ENCODE measurements around the gene LASP1.

The LASP1 gene

GRCh38 chr17:38872027-38872511 is 2.2 kb downstream of the LASP1 start:
- TF ChIP-seq, protein P1, sequence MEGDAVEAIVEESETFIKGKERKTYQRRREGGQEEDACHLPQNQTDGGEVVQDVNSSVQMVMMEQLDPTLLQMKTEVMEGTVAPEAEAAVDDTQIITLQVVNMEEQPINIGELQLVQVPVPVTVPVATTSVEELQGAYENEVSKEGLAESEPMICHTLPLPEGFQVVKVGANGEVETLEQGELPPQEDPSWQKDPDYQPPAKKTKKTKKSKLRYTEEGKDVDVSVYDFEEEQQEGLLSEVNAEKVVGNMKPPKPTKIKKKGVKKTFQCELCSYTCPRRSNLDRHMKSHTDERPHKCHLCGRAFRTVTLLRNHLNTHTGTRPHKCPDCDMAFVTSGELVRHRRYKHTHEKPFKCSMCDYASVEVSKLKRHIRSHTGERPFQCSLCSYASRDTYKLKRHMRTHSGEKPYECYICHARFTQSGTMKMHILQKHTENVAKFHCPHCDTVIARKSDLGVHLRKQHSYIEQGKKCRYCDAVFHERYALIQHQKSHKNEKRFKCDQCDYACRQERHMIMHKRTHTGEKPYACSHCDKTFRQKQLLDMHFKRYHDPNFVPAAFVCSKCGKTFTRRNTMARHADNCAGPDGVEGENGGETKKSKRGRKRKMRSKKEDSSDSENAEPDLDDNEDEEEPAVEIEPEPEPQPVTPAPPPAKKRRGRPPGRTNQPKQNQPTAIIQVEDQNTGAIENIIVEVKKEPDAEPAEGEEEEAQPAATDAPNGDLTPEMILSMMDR (IDR thresholded peaks at IDR 0.05; ENCODE audit: borderline replicate concordance, extremely low read depth, low read length, poor library complexity, severe bottlenecking), result no peak
- no peak for TF ChIP-seq EZH2 (IDR thresholded peaks at IDR 0.05; ENCODE audit: borderline replicate concordance, low read depth, low read length, severe bottlenecking)
- peaks cover 15% of the 10 kb centered on the region for H3K36me3 ChIP-seq (ENCODE audit: insufficient read depth, low read length)
- ATAC-seq (ENCODE audit: insufficient read depth, low read depth), result no peak

GRCh38 chr17:38872671-38873385 is 3.0 kb downstream of the LASP1 start:
- TF ChIP-seq, protein P1 (IDR thresholded peaks at IDR 0.05; ENCODE audit: borderline replicate concordance, extremely low read depth, low read length, poor library complexity, severe bottlenecking), result no peak
- no peak for TF ChIP-seq EZH2 (IDR thresholded peaks at IDR 0.05; ENCODE audit: borderline replicate concordance, low read depth, low read length, severe bottlenecking)
- peaks cover 56% of the 10 kb centered on the region for H4K20me1 ChIP-seq (ENCODE audit: insufficient read depth, low read length)
- peaks cover 20% of the 10 kb centered on the region for H3K36me3 ChIP-seq (ENCODE audit: insufficient read depth, low read length)
- H3K9ac ChIP-seq (ENCODE audit: low read depth, low read length), result no peak overlapping the region
- H3K79me2 ChIP-seq (ENCODE audit: insufficient read depth, low read length), result peaks cover 76% of the 10 kb centered on the region
- H3K4me1 ChIP-seq (ENCODE audit: insufficient read depth, low read length), result peaks cover 68% of the 10 kb centered on the region
- H2AFZ ChIP-seq (ENCODE audit: low read depth, low read length), result no peak overlapping the region
- DNase-seq (no peak), ATAC-seq (ENCODE audit: insufficient read depth, low read depth) (no peak)
- H3K27me3 ChIP-seq (ENCODE audit: insufficient read depth, low read length, poor library complexity), result no peaks in the 10 kb centered on the region
- H3K4me2 ChIP-seq (ENCODE audit: insufficient read depth, low read length), result peak overlapping the region; percentile 83; the same call in 1 of the 2 replicates
- H3K27ac ChIP-seq (ENCODE audit: low read length), result peak overlapping the region; percentile 5; the same call in 1 of the 2 replicates
- no peak overlapping the region; a peak in 1 of 4 replicates for H3K4me3 ChIP-seq (ENCODE audit: low read depth in 1 of 2, low read length in 2 of 2)
- no peaks in the 10 kb centered on the region for H3K9me3 ChIP-seq (ENCODE audit: insufficient read depth, low read length, severe bottlenecking)

More at GRCh38 chr17:38872027-38872511, 2.2 kb downstream of the LASP1 start:
- Histone ChIP-seq H3K4me2 (ENCODE audit: insufficient read depth, low read length) (peak overlapping the region; percentile 83), H3K4me3 (ENCODE audit: low read depth in 1 of 2, low read length in 2 of 2) (peak overlapping the region in 1 of 2 experiments; percentile 74; a peak in 2 of 4 replicates), H3K27me3 (ENCODE audit: insufficient read depth, low read length, poor library complexity) (no peaks in the 10 kb centered on the region), H3K27ac (ENCODE audit: low read length) (peak overlapping the region; percentile 90), H2AFZ (ENCODE audit: low read depth, low read length) (no peak overlapping the region), H3K4me1 (ENCODE audit: insufficient read depth, low read length) (peaks cover 64% of the 10 kb centered on the region), H3K9ac (ENCODE audit: low read depth, low read length) (peak overlapping the region; percentile 75; the same call in 1 of the 2 replicates), H3K9me3 (ENCODE audit: insufficient read depth, low read length, severe bottlenecking) (no peaks in the 10 kb centered on the region), H3K79me2 (ENCODE audit: insufficient read depth, low read length) (peaks cover 68% of the 10 kb centered on the region), H4K20me1 (ENCODE audit: insufficient read depth, low read length) (peaks cover 49% of the 10 kb centered on the region)
- no peak for DNase-seq

DNA sequence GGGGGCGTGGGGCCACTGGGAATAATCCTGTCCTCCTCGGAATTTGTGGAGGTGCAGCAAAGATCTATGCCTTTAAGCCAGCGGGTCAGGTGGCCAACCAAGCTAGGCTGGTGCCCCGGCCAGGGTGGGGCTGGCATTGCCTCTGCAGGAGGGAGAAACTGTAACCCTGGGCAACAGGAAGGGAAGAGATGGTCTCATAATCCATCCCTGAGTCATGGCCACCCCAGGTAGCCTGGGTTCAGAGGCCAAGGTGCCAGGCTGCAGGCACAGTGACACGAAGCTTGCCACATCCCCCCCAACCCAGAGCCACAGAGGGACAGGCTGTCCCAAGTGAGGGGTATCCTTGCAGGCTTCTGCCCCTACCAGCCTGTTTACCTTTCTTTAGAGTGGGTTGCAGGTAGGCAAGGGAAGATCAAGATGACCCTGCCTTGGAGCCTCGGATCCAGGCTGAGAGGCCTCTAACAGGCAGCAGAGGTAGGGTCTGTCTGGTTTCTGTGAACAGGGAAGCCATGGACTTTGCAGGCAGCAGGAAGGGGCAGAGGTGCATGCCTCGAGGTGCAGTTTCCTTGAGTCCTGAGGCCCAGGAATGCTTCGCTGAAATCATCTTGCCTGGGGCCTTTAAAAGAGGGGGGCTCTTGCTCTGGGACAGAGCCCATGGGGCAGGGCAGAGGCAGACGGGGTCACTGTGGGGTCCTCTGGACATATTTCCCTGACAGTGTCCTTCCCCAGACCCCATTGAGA is 4.0 kb downstream of the LASP1 start:
- no peak overlapping the region for H2AFZ ChIP-seq (ENCODE audit: low read depth, low read length)
- H3K27ac ChIP-seq (ENCODE audit: low read length), result no peak overlapping the region
- H3K79me2 ChIP-seq (ENCODE audit: insufficient read depth, low read length), result peaks cover 85% of the 10 kb centered on the region
- H3K4me3 ChIP-seq (ENCODE audit: low read depth in 1 of 2, low read length in 2 of 2), result no peak overlapping the region
- ATAC-seq (ENCODE audit: insufficient read depth, low read depth) (no peak), DNase-seq (no peak)
- no peaks in the 10 kb centered on the region for H3K27me3 ChIP-seq (ENCODE audit: insufficient read depth, low read length, poor library complexity)
- H3K4me2 ChIP-seq (ENCODE audit: insufficient read depth, low read length), result peak overlapping the region; percentile 33
- H3K4me1 ChIP-seq (ENCODE audit: insufficient read depth, low read length), result peaks cover 63% of the 10 kb centered on the region
- H3K36me3 ChIP-seq (ENCODE audit: insufficient read depth, low read length), result peaks cover 30% of the 10 kb centered on the region
- peaks cover 63% of the 10 kb centered on the region for H4K20me1 ChIP-seq (ENCODE audit: insufficient read depth, low read length)
- no peak overlapping the region for H3K9ac ChIP-seq (ENCODE audit: low read depth, low read length)
- TF ChIP-seq, protein P1 (IDR thresholded peaks at IDR 0.05; ENCODE audit: borderline replicate concordance, extremely low read depth, low read length, poor library complexity, severe bottlenecking), result no peak
- no peak for TF ChIP-seq EZH2 (IDR thresholded peaks at IDR 0.05; ENCODE audit: borderline replicate concordance, low read depth, low read length, severe bottlenecking)
- H3K9me3 ChIP-seq (ENCODE audit: insufficient read depth, low read length, severe bottlenecking), result no peaks in the 10 kb centered on the region

Measured in DND-41 (cell line).